ENCODE data around the gene SRD5A1. TPM values are rescaled to one million over a fixed set of nuclear protein-coding genes. Genes with fewer than 3 reads are reported as not detected.

Gene SRD5A1
- total RNA-seq, 1 experiment from 2014 or later: 30.4 TPM

GRCh38 chr5:6700685-6701355 is 67.6 kb downstream of the SRD5A1 start:
- intact Hi-C loops (cut with micrococcal nuclease; ENCODE audit: unreplicated experiment) (no loop called here), in situ Hi-C loops (cut with HindIII; ENCODE audit: low pct_unique_long_range_greater_than_20kb, low sequenced_read_pairs) (no loop called here)
- ATAC-seq (no peak), DNase-seq (ENCODE audit: low read depth, low spot score) (no peak)
- no TSS peak for BruUV-seq (replicated peaks)
- POLR2A ChIA-PET: interaction anchor here (0.6 kb wide), 1 partner anchor 68 kb away, joined by 3 read pairs; the partner anchor contains the start of gene SRD5A1
- no peaks in the 10 kb centered on the region for H3K36me3 ChIP-seq (ENCODE audit: control insufficient read depth, insufficient read depth, low read length)
- no peaks in the 10 kb centered on the region for H3K4me1 ChIP-seq (ENCODE audit: control insufficient read depth, insufficient read depth, low read length)
- H3K27ac ChIP-seq (ENCODE audit: low read length): no peak overlapping the region
- H3K27me3 ChIP-seq (ENCODE audit: control insufficient read depth, insufficient read depth, low read length): peaks cover 9% of the 10 kb centered on the region
- no peak overlapping the region for H3K4me3 ChIP-seq (ENCODE audit: low read depth in 2 of 2, low read length in 2 of 2)
- no peaks in the 10 kb centered on the region for H3K9me3 ChIP-seq (ENCODE audit: control insufficient read depth, insufficient read depth, low read depth, low read length)
- TF ChIP-seq CTCF (IDR thresholded peaks at IDR 0.05) (no peak), REST (IDR thresholded peaks at IDR 0.05; ENCODE audit: insufficient read depth in 1 of 2, low read depth in 2 of 2, low read length in 1 of 2) (no peak), TCF7L2 (IDR thresholded peaks at IDR 0.05; ENCODE audit: low read depth, low read length) (no peak), SIN3A (IDR thresholded peaks at IDR 0.05; ENCODE audit: borderline replicate concordance, insufficient read depth, low read depth, low read length) (no peak), POLR2AphosphoS5 (IDR thresholded peaks at IDR 0.05; ENCODE audit: low read depth, low read length) (no peak)
- CTCF ChIA-PET: no interaction called here

- in situ Hi-C loops (cut with HindIII; ENCODE audit: low pct_unique_long_range_greater_than_20kb, low sequenced_read_pairs) (no loop called here), intact Hi-C loops (cut with micrococcal nuclease; ENCODE audit: unreplicated experiment) (no loop called here)
- Histone ChIP-seq H3K27me3 (ENCODE audit: control insufficient read depth, insufficient read depth, low read length) (peaks cover 9% of the 10 kb centered on the region), H3K4me3 (ENCODE audit: low read depth in 2 of 2, low read length in 2 of 2) (no peak overlapping the region), H3K27ac (ENCODE audit: low read length) (no peak overlapping the region), H3K36me3 (ENCODE audit: control insufficient read depth, insufficient read depth, low read length) (no peaks in the 10 kb centered on the region), H3K9me3 (ENCODE audit: control insufficient read depth, insufficient read depth, low read depth, low read length) (no peaks in the 10 kb centered on the region), H3K4me1 (ENCODE audit: control insufficient read depth, insufficient read depth, low read length) (no peaks in the 10 kb centered on the region)
- no peak for DNase-seq (ENCODE audit: low read depth, low spot score)
- CTCF ChIA-PET: no interaction called here
- ATAC-seq: no peak
- POLR2A ChIA-PET: no interaction called here
- no TSS peak for BruUV-seq (replicated peaks)
- TF ChIP-seq TCF7L2 (IDR thresholded peaks at IDR 0.05; ENCODE audit: low read depth, low read length) (no peak), SIN3A (IDR thresholded peaks at IDR 0.05; ENCODE audit: borderline replicate concordance, insufficient read depth, low read depth, low read length) (no peak), POLR2AphosphoS5 (IDR thresholded peaks at IDR 0.05; ENCODE audit: low read depth, low read length) (no peak), CTCF (IDR thresholded peaks at IDR 0.05) (no peak), REST (IDR thresholded peaks at IDR 0.05; ENCODE audit: insufficient read depth in 1 of 2, low read depth in 2 of 2, low read length in 1 of 2) (no peak)
Measured at GRCh38 chr5:6701491-6701890, 68.3 kb downstream of the SRD5A1 start.

All from Panc1 (cell line).